ENCODE results near the gene PPP2R3B. TPM values are rescaled to one million over a fixed set of nuclear protein-coding genes. Genes with fewer than 3 reads are reported as not detected.

PPP2R3B gene
- total RNA-seq, 1 experiment from 2014 or later: 19.1 TPM

- intact Hi-C loops (cut with micrococcal nuclease): no loop called here
- Histone ChIP-seq H4K20me1 (ENCODE audit: insufficient read depth) (no peaks in the 10 kb centered on the region), H3K27me3 (ENCODE audit: insufficient read depth, low read length) (no peaks in the 10 kb centered on the region), H3K4me3 (replicated peaks in 1 of 2; ENCODE audit: low read depth in 1 of 2, low read length in 2 of 2) (no peak overlapping the region), H3K36me3 (ENCODE audit: control insufficient read depth in 1 of 2, insufficient read depth in 2 of 2, low read length in 2 of 2) (no peaks in the 10 kb centered on the region), H2AFZ (ENCODE audit: low read depth, low read length, poor library complexity, severe bottlenecking) (no peak overlapping the region), H3K4me1 (ENCODE audit: control insufficient read depth in 1 of 2, insufficient read depth in 2 of 2, low read length in 2 of 2) (peaks cover 3 to 24% of the 10 kb centered on the region in 2 experiments; a peak in 3 of 4 replicates), H3K9ac (ENCODE audit: low read length) (no peak overlapping the region), H3K9me3 (ENCODE audit: control insufficient read depth in 1 of 2, insufficient read depth in 1 of 2, low read depth in 1 of 2, low read length in 2 of 2) (no peaks in the 10 kb centered on the region), H3K79me2 (ENCODE audit: insufficient read depth, low read length) (no peaks in the 10 kb centered on the region), H3K27ac (ENCODE audit: low read depth, low read length) (no peak overlapping the region), H3K9me2 (ENCODE audit: insufficient read depth) (no peaks in the 10 kb centered on the region), H3K4me2 (ENCODE audit: low read length) (peak overlapping the region; percentile 43)
- no peak for TF ChIP-seq JUND (IDR thresholded peaks at IDR 0.05)
- TF ChIP-seq RAD21 (IDR thresholded peaks at IDR 0.05; ENCODE audit: low read depth): no peak
- TF ChIP-seq TCF7L2 (IDR thresholded peaks at IDR 0.05; ENCODE audit: borderline replicate concordance, extremely low read depth, insufficient read depth, insufficient read length): no peak
- TF ChIP-seq CTCF (IDR thresholded peaks at IDR 0.05 in 2 of 3, conservative IDR thresholded peaks at IDR 0.05 in 1 of 3; ENCODE audit: borderline replicate concordance in 1 of 3, insufficient read depth in 1 of 3, low read depth in 2 of 3, low read length in 2 of 3): no peak; a peak in 1 of 6 replicates
- TF ChIP-seq YY1 (IDR thresholded peaks at IDR 0.05; ENCODE audit: extremely low read depth, insufficient replicate concordance, low read depth, low read length): no peak
- TF ChIP-seq ELF1 (IDR thresholded peaks at IDR 0.05; ENCODE audit: borderline replicate concordance, low read depth): no peak
- TF ChIP-seq MAX (IDR thresholded peaks at IDR 0.05): no peak
- no peak for TF ChIP-seq SP1 (IDR thresholded peaks at IDR 0.05; ENCODE audit: low read depth)
- no peak for TF ChIP-seq EZH2phosphoT487 (IDR thresholded peaks at IDR 0.05; ENCODE audit: borderline replicate concordance)
- no peak for TF ChIP-seq SRF (IDR thresholded peaks at IDR 0.05; ENCODE audit: low read depth)
- TF ChIP-seq CBX3 (IDR thresholded peaks at IDR 0.05; ENCODE audit: low read depth): no peak
- TF ChIP-seq ZFX (IDR thresholded peaks at IDR 0.05): no peak
- TF ChIP-seq FOSL1 (IDR thresholded peaks at IDR 0.05; ENCODE audit: low read depth): no peak
- TF ChIP-seq ZBTB33 (IDR thresholded peaks at IDR 0.05; ENCODE audit: extremely low read depth, insufficient replicate concordance, low read length): no peak
- no peak for TF ChIP-seq ATF3 (IDR thresholded peaks at IDR 0.05)
- no peak for TF ChIP-seq REST (IDR thresholded peaks at IDR 0.05; ENCODE audit: low read depth)
- no peak for TF ChIP-seq SIN3A (IDR thresholded peaks at IDR 0.05; ENCODE audit: low read depth)
- no peak for TF ChIP-seq POLR2A (IDR thresholded peaks at IDR 0.05; ENCODE audit: borderline replicate concordance, extremely low read depth, insufficient read depth, insufficient read length)
- no peak for TF ChIP-seq CEBPB (IDR thresholded peaks at IDR 0.05; ENCODE audit: low read depth)
- no peak for TF ChIP-seq EZH2 (IDR thresholded peaks at IDR 0.05)
- ATAC-seq: peak; percentile 35
- BruUV-seq (replicated peaks): no TSS peak
- RAD21 ChIA-PET (ENCODE audit: low non-redundant PET in 1 of 2, low total read pairs in 2 of 2, uncharacterized antibody in 2 of 2, unreplicated experiment in 2 of 2): no interaction called here
- CTCF ChIA-PET: no interaction called here
- peak; percentile 67 for DNase-seq (ENCODE audit: low read depth, low spot score)
- POLR2A ChIA-PET: no interaction called here
These were observed 62.7 kb downstream of the PPP2R3B start for GRCh38 chrX:323721-324628.

Measured in HCT116 (cell line).